ENCODE results near the gene HRH1.

DNA sequence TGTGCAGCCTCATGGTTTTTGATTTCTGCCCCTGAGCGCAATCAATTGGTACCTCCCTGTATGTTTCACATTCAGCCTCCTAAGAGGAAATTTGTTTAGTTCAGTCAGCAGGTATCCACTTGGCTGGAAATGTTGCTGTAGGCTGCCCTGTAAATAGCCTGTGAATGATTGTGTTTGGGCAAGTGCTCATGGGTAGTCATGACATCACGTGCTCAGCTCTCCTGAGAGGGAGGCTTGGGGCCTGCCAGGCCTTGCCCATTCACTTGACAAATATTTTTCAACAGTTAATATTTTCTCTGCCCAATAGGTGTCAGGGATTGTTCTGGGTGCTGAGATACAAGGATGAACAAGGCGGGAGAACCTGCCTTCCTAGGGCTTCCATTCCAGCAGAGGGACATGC lies 13.3 kb downstream of the HRH1 start:
- TF ChIP-seq, protein P1, sequence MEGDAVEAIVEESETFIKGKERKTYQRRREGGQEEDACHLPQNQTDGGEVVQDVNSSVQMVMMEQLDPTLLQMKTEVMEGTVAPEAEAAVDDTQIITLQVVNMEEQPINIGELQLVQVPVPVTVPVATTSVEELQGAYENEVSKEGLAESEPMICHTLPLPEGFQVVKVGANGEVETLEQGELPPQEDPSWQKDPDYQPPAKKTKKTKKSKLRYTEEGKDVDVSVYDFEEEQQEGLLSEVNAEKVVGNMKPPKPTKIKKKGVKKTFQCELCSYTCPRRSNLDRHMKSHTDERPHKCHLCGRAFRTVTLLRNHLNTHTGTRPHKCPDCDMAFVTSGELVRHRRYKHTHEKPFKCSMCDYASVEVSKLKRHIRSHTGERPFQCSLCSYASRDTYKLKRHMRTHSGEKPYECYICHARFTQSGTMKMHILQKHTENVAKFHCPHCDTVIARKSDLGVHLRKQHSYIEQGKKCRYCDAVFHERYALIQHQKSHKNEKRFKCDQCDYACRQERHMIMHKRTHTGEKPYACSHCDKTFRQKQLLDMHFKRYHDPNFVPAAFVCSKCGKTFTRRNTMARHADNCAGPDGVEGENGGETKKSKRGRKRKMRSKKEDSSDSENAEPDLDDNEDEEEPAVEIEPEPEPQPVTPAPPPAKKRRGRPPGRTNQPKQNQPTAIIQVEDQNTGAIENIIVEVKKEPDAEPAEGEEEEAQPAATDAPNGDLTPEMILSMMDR (IDR thresholded peaks at IDR 0.05 in 4 of 5, conservative IDR thresholded peaks at IDR 0.05 in 1 of 5), result no peak
- no peak for TF ChIP-seq POLR2A (IDR thresholded peaks at IDR 0.05)
